HFFc6 (cell line): ENCODE results near the gene OGG1. TPM values are rescaled to one million over a fixed set of nuclear protein-coding genes. Genes with fewer than 3 reads are reported as not detected.

Experiments used
- DNase-seq: peaks from one replicate; pipeline ENCODE4 v3.0.0-alpha.2; 2018
- H3K27ac Mint-ChIP-seq: 2 replicates; pipeline ENCODE4 v1.8.0; 2020; ENCODE audit warnings: mild to moderate bottlenecking, mixed read lengths
- H3K27me3 Mint-ChIP-seq: 2 replicates; pipeline ENCODE4 v1.8.0; 2021; ENCODE audit warnings: mild to moderate bottlenecking, moderate library complexity, mixed read lengths; ENCODE audit not compliant: insufficient read depth
- H3K36me3 Mint-ChIP-seq: 2 replicates; pipeline ENCODE4 v1.8.0; 2021; ENCODE audit warnings: low read depth, mixed read lengths
- H3K4me1 Mint-ChIP-seq: 2 replicates; pipeline ENCODE4 v1.8.0; 2020; ENCODE audit warnings: low read depth, mixed read lengths
- H3K4me3 Mint-ChIP-seq: 2 replicates; pipeline ENCODE4 v1.8.0; 2020; ENCODE audit warnings: mild to moderate bottlenecking, moderate library complexity, mixed read lengths
- H3K9me3 Mint-ChIP-seq: 2 replicates; pipeline ENCODE4 v1.8.0; 2020; ENCODE audit warnings: mild to moderate bottlenecking, mixed read lengths
- total RNA-seq, 6 experiments: library from RNA; stranded (reverse); fragmentation: NEBNext Ultra II Directional; extraction: Animal tissue kit (Norgen Biotek cat#: 25700); gene quantifications; 2 replicates in 1 of 6; 3 replicates in 5 of 6; pipeline ENCODE4 v1.2.3, GENCODE V29; 2021
- TF ChIP-seq, protein P1 (sequence below): fragments of 200-600 bp; sonication (generic); IDR thresholded peaks from 2 replicates; pipeline ENCODE4 v1.5.0; 2021; ENCODE audit warnings: antibody characterized with exemption, mild to moderate bottlenecking

OGG1 gene
- total RNA-seq, 6 experiments from 2014 or later, result 17.7 to 26.2 (median 23.7) TPM

GRCh38 chr3:9721015-9721699 is 28.6 kb upstream of the OGG1 start:
- peaks cover 20% of the 10 kb centered on the region for H3K27me3 Mint-ChIP-seq
- DNase-seq, result peak; percentile 10
- H3K27ac Mint-ChIP-seq, result no peak overlapping the region

GRCh38 chr3:9721700-9722060 is 28.1 kb upstream of the OGG1 start:
- Mint-ChIP-seq H3K4me1 (peaks cover 9% of the 10 kb centered on the region; the same call in 1 of the 2 replicates), H3K36me3 (no peaks in the 10 kb centered on the region), H3K27ac (no peak overlapping the region), H3K27me3 (peaks cover 20% of the 10 kb centered on the region), H3K9me3 (no peaks in the 10 kb centered on the region), H3K4me3 (no peak overlapping the region)
- TF ChIP-seq, protein P1, sequence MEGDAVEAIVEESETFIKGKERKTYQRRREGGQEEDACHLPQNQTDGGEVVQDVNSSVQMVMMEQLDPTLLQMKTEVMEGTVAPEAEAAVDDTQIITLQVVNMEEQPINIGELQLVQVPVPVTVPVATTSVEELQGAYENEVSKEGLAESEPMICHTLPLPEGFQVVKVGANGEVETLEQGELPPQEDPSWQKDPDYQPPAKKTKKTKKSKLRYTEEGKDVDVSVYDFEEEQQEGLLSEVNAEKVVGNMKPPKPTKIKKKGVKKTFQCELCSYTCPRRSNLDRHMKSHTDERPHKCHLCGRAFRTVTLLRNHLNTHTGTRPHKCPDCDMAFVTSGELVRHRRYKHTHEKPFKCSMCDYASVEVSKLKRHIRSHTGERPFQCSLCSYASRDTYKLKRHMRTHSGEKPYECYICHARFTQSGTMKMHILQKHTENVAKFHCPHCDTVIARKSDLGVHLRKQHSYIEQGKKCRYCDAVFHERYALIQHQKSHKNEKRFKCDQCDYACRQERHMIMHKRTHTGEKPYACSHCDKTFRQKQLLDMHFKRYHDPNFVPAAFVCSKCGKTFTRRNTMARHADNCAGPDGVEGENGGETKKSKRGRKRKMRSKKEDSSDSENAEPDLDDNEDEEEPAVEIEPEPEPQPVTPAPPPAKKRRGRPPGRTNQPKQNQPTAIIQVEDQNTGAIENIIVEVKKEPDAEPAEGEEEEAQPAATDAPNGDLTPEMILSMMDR, result no peak
- no peak for DNase-seq

More at GRCh38 chr3:9721015-9721699, 28.6 kb upstream of the OGG1 start:
- Mint-ChIP-seq H3K36me3 (no peaks in the 10 kb centered on the region), H3K9me3 (no peaks in the 10 kb centered on the region), H3K4me1 (peaks cover 10% of the 10 kb centered on the region), H3K4me3 (no peak overlapping the region)
- TF ChIP-seq, protein P1, result no peak

DNA sequence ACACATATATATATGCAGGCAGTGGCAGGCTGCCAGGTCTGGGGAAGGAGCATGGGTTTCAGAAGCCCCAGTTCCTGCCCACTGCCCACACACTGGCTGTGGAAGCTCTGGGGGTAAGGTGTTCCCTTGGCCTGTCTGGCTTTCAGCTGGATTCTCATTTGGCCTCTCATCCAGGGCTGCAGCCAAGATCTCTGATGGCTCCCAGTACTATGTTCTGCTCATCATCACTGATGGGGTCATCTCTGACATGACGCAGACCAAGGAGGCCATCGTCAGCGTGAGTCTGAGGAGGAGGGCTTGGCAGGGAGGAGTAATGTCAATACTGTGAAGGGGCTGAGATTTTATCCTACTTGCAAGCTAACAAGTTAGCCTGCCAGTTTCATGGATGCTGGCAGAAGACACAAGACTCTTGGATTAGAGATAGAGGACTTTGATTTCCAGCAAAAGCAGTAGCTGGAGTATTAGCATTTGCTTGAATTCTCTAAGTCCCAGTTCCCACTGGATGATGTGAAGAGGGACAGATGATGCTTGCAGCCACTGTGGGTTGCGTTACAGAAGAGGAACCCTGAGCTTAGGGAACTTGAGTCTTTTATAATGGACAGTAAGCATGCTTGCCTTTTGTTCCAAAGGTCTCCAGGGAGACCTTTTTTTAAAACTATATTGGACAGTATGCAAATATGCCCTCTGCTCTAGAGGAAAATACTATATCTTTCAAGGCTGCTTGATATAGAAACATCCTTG is 23.8 kb upstream of the OGG1 start:
- no peak overlapping the region for H3K4me3 Mint-ChIP-seq
- H3K36me3 Mint-ChIP-seq, result no peaks in the 10 kb centered on the region
- no peaks in the 10 kb centered on the region for H3K9me3 Mint-ChIP-seq
- DNase-seq, result no peak
- H3K27ac Mint-ChIP-seq, result no peak overlapping the region
- peaks cover 13% of the 10 kb centered on the region for H3K27me3 Mint-ChIP-seq
- peaks cover 30% of the 10 kb centered on the region for H3K4me1 Mint-ChIP-seq
- TF ChIP-seq, protein P1, result no peak

- no peaks in the 10 kb centered on the region for H3K9me3 Mint-ChIP-seq
- H3K27me3 Mint-ChIP-seq, result peaks cover 9% of the 10 kb centered on the region
- peaks cover 26% of the 10 kb centered on the region for H3K4me1 Mint-ChIP-seq
- no peak overlapping the region for H3K27ac Mint-ChIP-seq
- no peak overlapping the region for H3K4me3 Mint-ChIP-seq
- TF ChIP-seq, protein P1, result peak; percentile 73
- DNase-seq, result no peak
- H3K36me3 Mint-ChIP-seq, result no peaks in the 10 kb centered on the region
These were observed 22.6 kb upstream of the OGG1 start for GRCh38 chr3:9727041-9727595.

DNA sequence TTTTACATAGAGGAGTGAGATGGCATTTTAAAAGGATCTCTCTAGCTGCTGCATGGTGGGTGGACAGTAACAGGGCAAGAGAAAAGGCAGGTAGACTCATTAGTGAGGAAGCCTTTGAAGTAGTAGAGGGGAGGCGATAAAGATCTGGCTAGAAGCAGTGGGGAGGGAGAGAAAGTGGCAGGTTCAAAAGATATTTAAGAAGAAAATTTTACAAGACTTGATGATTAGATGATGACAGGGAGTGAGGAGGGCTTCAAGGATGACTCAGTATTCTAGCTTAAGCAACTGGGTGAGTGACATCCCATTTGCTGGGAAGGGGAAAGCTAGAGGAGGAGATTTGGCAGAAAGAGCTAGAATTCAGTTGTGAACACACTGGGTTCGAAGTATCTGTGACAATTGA is 22.0 kb upstream of the OGG1 start:
- Mint-ChIP-seq H3K4me1 (peaks cover 32% of the 10 kb centered on the region), H3K36me3 (no peaks in the 10 kb centered on the region), H3K27me3 (peaks cover 9% of the 10 kb centered on the region), H3K4me3 (no peak overlapping the region), H3K9me3 (no peaks in the 10 kb centered on the region), H3K27ac (no peak overlapping the region)
- TF ChIP-seq, protein P1, result no peak
- DNase-seq, result no peak
